ENCODE measurements around the gene ACP4. TPM values are rescaled to one million over a fixed set of nuclear protein-coding genes. Genes with fewer than 3 reads are reported as not detected.
"Not testable (repeated sequence)": the region's sequence is repeated elsewhere in the genome, so short reads cannot be mapped to it uniquely, and the experiment has no call there.

ACP4 gene
- not detected for total RNA-seq

- no peak for DNase-seq (ENCODE audit: low spot score)
Measured at GRCh38 chr19:50790396-50790795, at the start of gene ACP4. ACP4 (plus strand) TSS chr19:50790415; CDS start chr19:50790415, 0 bp downstream.

DNA sequence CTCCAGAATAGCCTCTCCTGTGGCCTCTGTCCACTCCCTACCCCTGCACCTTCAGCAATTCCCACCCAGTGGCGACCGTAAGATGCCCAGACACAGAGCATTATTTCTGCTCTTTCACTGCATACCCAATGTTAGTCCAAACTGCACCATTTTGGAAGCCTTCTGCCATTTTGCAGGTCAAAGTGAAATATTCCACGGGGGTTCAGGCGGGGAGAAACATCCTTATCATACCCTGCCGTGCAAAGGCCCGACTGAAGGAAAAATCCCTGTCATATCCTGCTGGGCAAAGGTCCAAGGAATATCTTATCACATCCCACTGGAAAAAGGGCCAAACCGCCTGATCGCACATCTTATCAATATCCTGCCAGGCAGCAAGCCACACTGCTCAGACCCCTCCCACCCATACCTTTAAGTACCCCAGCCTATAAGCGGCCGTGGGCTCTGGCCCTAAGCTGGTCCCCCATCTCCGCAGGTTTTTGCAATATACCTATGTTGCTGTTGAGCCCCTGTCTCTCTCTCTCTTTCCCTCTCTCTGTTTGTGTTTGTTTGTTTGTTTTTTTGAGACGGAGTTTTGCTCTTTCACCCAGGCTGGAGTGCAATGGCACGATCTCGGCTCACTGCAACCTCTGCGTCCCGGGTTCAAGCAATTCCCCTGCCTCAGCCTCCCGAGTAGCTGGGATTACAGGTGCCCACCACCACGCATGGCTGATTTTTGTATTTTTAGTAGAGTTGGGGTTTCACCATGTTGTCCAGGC lies 48.9 kb upstream of the ACP4 start:
- no peak for DNase-seq (ENCODE audit: low spot score)

- no peak for DNase-seq (ENCODE audit: low spot score)
Measured at GRCh38 chr19:50743537-50743936, 46.7 kb upstream of the ACP4 start.

DNA sequence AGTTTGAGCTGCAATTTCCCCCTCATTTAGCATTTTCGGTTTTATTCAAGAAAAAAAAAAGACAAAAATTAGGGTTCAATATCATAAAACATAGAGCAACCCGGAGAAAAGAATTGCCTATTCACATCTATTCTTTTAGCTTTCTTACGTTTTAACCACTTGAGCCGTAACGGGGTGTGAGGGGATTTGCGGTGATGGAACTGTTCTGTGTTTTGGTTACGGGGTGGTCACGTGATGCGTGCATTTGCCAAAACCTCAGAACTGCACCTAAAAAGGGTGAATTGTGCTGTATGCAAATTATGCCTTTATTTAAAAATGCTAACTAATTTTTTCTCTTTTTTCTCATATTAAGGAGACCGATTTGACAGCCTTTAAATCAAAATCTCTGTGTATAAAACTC lies 45.0 kb upstream of the ACP4 start:
- no peak for DNase-seq (ENCODE audit: low spot score)

DNA sequence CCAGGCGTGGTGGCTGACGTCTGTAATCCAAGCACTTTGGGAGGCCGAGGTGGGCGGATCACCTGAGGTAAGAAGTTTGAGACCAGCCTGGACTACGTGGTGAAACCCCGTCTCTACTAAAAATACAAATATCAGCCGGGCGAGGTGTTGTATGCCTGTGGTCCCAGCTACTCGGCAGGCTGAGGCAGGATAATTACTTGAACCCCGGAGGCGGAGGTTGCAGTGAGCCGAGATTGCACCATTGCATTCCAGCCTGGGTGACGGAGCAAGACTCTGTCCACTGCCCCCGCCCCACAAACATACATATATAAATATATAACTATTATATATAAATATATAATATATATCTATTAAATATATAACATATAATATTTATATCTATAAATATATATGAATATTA lies 43.1 kb upstream of the ACP4 start:
- DNase-seq (ENCODE audit: low spot score) = not testable (repeated sequence)

DNA sequence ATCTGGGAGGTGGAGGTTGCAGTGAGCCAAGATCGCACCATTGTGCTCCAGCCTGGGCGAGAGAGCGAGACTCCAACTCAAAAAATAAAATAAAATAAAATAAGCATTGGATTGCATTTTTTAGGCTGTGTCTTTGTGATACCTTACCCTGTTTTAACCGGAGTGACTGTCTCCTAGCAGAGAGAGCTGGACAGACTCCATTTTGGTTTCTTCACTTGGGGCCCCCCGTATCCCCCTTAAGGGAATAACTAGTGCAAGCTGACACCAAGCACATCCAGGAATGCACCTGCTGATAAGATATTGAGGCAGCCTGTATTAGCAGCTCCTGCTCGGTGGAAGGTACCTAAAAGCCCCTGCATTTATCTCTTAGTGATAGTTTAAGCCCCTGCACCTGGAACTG lies 40.7 kb upstream of the ACP4 start:
- no peak for DNase-seq (ENCODE audit: low spot score)

DNA sequence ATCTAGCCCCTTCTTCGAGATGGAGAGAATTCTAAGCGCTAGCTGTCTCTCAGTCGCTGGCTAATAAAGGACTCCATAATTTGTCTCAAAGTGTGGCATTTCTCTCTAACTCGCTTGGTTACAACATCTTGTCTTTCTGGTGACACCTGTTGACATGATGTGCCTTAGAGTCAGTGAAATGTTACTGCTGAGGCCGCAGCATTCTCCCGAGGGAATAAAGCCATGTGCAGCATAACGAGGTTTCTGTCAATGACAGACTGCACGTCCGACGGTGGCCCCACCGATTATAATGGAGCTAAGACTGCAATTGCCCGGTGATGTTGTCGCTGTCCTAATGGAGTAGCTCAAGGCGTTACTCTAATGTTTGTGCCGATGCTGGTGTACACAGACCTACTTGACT lies 40.2 kb upstream of the ACP4 start:
- DNase-seq (ENCODE audit: low spot score) = no peak

GRCh38 chr19:50753879-50754278 lies 36.3 kb upstream of the ACP4 start:
- no peak for DNase-seq (ENCODE audit: low spot score)

- not testable (repeated sequence) for DNase-seq (ENCODE audit: low spot score)
Measured at GRCh38 chr19:50756244-50756643, 34.0 kb upstream of the ACP4 start.

- not testable (repeated sequence) for DNase-seq (ENCODE audit: low spot score)
Measured at GRCh38 chr19:50757624-50758023, 32.6 kb upstream of the ACP4 start.

- DNase-seq (ENCODE audit: low spot score) = not testable (repeated sequence)
Measured at GRCh38 chr19:50759076-50759475, 31.1 kb upstream of the ACP4 start.

GRCh38 chr19:50759886-50760285 lies 30.3 kb upstream of the ACP4 start:
- DNase-seq (ENCODE audit: low spot score) = no peak

DNA sequence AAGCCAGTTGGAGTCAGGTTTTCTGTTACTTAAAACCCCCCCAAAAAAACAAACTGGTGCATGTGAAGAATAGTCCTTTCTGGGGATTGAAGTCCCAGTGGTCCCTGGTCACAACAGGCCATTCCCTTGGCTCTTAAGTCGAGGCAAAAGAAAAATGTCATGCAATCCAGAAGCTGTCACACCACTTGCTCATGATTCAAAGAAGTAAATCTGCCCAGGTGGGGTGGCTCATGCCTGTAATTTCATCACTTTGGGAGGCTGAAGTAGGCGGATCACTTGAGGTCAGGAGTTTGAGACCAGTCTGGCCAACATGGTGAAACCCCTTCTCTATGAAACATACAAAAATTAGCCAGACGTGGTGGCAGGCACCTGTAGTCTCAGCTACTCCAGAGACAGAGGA lies 28.7 kb upstream of the ACP4 start:
- DNase-seq (ENCODE audit: low spot score) = not testable (repeated sequence)

DNA sequence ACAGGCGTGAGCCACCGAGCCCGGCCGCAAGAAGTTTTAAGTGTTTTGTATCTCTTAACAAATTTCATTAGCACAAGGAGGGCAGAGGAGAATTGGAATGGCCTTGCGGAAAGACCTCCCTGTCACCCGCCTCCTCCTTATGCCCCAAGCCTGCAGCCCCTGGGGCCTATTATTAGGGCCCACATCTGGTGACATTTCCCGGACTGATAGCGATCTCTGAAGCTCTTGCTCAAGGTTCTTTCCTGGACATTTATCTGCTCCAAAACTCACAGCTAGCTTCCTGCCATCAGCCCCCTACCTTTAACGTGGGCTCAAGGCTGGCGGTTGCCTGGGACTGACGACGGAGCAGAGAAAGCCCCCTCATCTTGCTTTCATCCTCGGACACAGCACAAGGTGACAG lies 26.7 kb upstream of the ACP4 start:
- DNase-seq (ENCODE audit: low spot score) = not testable (repeated sequence)

DNA sequence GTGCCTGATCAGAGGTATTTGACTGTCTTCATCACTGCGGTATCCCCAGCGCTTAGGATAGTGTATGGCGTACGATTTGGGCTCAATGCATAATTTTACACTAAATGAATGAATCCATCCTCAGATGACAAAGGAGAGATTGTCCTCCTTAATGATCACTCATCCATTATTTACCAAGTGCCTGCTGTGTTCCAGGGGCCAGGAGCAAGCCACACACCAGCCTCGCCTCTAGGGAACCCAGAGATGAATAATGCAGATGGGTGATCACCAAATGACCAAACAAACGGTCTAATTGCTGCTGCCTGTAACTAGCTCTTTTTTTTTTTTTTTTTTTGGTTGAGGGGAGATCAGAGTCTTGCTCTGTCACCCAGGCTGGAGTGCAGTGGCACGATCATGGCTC lies 25.8 kb upstream of the ACP4 start:
- no peak for DNase-seq (ENCODE audit: low spot score)

GRCh38 chr19:50766746-50767145 lies 23.5 kb upstream of the ACP4 start:
- not testable (repeated sequence) for DNase-seq (ENCODE audit: low spot score)

GRCh38 chr19:50767263-50767662 lies 23.0 kb upstream of the ACP4 start:
- DNase-seq (ENCODE audit: low spot score) = not testable (repeated sequence)

GRCh38 chr19:50768277-50768676 lies 21.9 kb upstream of the ACP4 start:
- no peak for DNase-seq (ENCODE audit: low spot score)

GRCh38 chr19:50770164-50770563 lies 20.1 kb upstream of the ACP4 start, which contains the start of gene GPR32:
GPR32 (plus strand) TSS chr19:50770464; CDS start chr19:50770601, 137 bp downstream.
- not testable (repeated sequence) for DNase-seq (ENCODE audit: low spot score)

- DNase-seq (ENCODE audit: low spot score) = no peak
Measured at GRCh38 chr19:50770888-50771287, 19.3 kb upstream of the ACP4 start.

DNA sequence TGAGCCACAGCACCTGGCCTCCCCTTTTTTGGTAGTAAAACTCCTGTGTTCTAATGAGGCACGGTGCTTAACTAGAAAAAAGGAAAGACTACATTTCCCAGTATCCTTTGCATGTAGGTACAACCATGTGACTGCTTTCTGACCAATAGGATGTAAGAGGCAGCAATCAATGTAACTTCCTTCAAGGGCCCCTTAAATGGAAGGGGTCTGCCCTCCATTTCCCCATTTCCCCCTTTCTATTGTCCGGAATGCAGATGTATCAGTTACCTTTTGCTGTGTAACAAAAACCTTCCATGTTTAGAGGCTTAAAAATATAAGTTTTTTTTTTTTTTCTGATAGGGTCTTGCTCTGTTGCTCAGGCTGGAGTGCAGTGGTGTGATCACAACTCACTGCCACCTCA lies 17.7 kb upstream of the ACP4 start:
- DNase-seq (ENCODE audit: low spot score) = no peak

DNA sequence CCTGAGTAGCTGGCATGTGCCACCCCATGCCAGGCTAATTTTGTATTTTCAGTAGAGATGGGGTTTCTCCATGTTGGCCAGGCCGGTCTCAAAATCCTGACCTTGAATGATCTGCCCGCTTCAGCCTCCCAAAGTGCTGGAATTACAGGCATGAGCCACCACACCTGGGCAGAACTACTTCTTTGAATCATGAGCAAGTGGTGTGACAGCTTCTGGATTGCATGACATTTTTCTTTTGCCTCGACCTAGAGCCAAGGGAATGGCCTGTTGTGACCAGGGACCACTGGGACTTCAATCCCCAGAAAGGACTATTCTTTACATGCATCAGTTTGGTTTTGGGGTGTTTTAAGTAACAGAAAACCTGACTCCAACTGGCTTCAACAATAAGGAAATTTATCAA lies 17.3 kb upstream of the ACP4 start:
- not testable (repeated sequence) for DNase-seq (ENCODE audit: low spot score)

DNA sequence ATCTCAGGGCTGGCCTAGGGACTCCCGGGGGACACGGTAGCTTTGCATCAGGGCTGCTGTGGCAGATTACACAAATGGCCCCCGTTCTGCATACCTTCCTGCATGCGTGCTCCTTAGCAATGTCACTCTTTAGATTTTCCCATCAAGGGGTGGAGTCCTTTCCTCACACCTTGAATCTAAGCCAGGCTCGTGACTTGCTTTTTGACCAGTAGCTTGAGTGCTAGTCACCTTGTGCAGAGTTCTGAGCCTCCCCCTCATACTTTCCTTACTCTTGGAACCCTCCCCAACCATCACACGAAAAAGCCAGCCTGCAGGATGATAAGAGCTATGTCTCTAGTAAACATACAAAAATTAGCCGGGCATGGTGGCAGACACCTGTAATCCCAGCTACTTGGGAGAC lies 16.8 kb upstream of the ACP4 start:
- DNase-seq (ENCODE audit: low spot score) = not testable (repeated sequence)

DNA sequence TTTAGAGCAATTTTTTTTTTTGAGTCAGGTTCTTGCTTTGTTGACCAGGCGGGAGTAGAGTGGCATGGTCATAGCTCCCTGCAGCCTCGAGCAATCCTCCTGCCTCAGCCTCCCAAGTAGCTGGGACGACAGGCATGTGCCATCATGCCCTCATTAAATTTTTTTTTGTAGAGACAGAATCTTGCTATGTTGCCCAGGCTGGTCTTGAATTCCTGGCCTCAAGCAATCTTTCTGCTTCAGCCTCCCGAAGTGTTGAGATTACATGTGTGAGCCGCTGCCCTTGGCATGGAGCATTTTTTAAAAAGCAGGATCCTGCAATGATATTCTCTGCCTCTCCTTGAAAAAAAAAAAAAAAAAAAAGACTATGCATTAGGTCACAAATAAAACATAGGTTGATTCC lies 14.1 kb upstream of the ACP4 start:
- no peak for DNase-seq (ENCODE audit: low spot score)

All from mucosa of gallbladder (tissue), 1 donor.